NCI-H2171 (cell line): ENCODE results near the gene SIK2.
"Not testable (repeated sequence)": the region's sequence is repeated elsewhere in the genome, so short reads cannot be mapped to it uniquely, and the experiment has no call there.

Experiments used
- DNase-seq: peaks from one replicate; lab custom pipeline; 2025; lab: John Stamatoyannopoulos, UW

Gene SIK2

GRCh38 chr11:111699579-111700156 is 97.4 kb downstream of the SIK2 start:
- DNase-seq, result no peak

GRCh38 chr11:111700162-111700561 is 97.9 kb downstream of the SIK2 start:
- no peak for DNase-seq

GRCh38 chr11:111702623-111703022 is 100.4 kb downstream of the SIK2 start:
- no peak for DNase-seq

- DNase-seq, result no peak
These were observed 101.3 kb downstream of the SIK2 start for GRCh38 chr11:111703576-111703975.

- no peak for DNase-seq
These were observed 104.9 kb downstream of the SIK2 start for GRCh38 chr11:111707039-111707690.

- no peak for DNase-seq
These were observed 105.4 kb downstream of the SIK2 start for GRCh38 chr11:111707691-111708067.

GRCh38 chr11:111714522-111714921 is 112.3 kb downstream of the SIK2 start:
- no peak for DNase-seq

GRCh38 chr11:111715142-111715816 is 113.0 kb downstream of the SIK2 start:
- DNase-seq, result no peak

GRCh38 chr11:111717660-111718059 is 115.4 kb downstream of the SIK2 start:
- not testable (repeated sequence) for DNase-seq

- no peak for DNase-seq
These were observed 116.2 kb downstream of the SIK2 start for GRCh38 chr11:111718436-111718835.

- no peak for DNase-seq
These were observed 116.6 kb downstream of the SIK2 start for GRCh38 chr11:111718859-111719258.

- DNase-seq, result no peak
These were observed 117.1 kb downstream of the SIK2 start for GRCh38 chr11:111719379-111719778.

- no peak for DNase-seq
These were observed 118.7 kb downstream of the SIK2 start for GRCh38 chr11:111720801-111721494.

GRCh38 chr11:111722501-111722900 is 120.3 kb downstream of the SIK2 start:
- peak; percentile 77 for DNase-seq

- no peak for DNase-seq
These were observed 121.3 kb downstream of the SIK2 start for GRCh38 chr11:111723595-111723994.

GRCh38 chr11:111724615-111725129 is 122.4 kb downstream of the SIK2 start:
- DNase-seq, result no peak

GRCh38 chr11:111725621-111726020 is 123.4 kb downstream of the SIK2 start:
- no peak for DNase-seq

GRCh38 chr11:111726301-111726713 is 124.1 kb downstream of the SIK2 start:
- no peak for DNase-seq

- DNase-seq, result no peak
These were observed 125.2 kb downstream of the SIK2 start for GRCh38 chr11:111727431-111727830.

- DNase-seq, result no peak
These were observed 127.0 kb downstream of the SIK2 start for GRCh38 chr11:111729071-111729830.

GRCh38 chr11:111729831-111730311 is 127.6 kb downstream of the SIK2 start:
- no peak for DNase-seq
